C4-2B (cell line): Measurements from ENCODE around the gene STX1A.

Experiments used
- CTCF ChIP-seq: fragments of 450-650 bp; conservative IDR thresholded peaks from 2 replicates; pipeline ENCODE4 v1.5.1; 2017; ENCODE audit warnings: mild to moderate bottlenecking
- ZFX ChIP-seq: fragments of 450-650 bp; IDR thresholded peaks from 2 replicates; pipeline ENCODE4 v1.6.1; 2017

GRCh38 chr7:73721377-73721817 is 1.9 kb upstream of the STX1A start:
- TF ChIP-seq CTCF (no peak), ZFX (no peak)
